NOMO-1 treated with DMSO at 0.1 percent for 48 hours (cell line): ENCODE measurements around the gene HMHB1.

Experiments
- DNase-seq: peaks from one replicate; lab custom pipeline; 2025; ENCODE audit not compliant: unreplicated experiment; lab: John Stamatoyannopoulos, UW

Gene HMHB1

GRCh38 chr5:143865426-143866025 lies 53.6 kb downstream of the HMHB1 start:
- no peak for DNase-seq
